ENCODE data around the gene ID2.

ID2 gene

DNA sequence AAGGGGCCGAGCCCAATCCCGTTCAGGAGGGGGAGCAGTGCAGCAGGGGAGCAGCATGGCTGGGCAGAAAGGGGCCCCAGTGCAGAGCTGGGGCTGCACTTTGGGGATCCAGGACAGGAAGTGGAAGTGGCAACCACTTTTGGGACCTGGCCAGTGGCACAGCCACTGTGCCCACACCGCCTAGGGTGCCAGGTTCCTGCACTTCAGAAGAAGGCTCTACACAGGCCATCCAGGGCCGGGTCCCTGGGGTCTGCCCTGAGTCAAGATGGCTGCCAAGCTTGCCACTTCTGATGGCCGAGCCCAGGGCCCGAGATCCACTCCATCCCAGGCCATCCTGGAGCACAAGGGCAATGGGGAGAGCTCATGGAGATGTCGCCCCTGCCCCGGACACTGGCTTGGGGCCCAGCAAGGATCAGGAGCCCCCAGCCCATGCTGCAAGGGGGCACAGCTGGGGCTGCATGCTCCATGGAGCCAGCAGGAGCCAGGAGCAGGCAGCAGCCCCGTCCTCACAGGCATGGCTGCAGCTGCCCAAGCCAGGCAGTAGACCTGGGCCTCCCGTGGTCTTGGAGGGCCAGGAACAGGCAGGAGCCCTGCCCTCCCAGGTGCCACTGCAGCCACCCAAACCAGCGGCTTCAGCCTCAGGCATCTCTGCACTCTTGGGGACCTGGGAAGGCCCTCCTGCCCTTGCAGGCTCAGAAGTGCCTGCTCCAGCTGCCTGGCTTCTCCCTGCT lies 35.0 kb upstream of the ID2 start:
- no peak overlapping the region for H3K4me3 ChIP-seq (ENCODE audit: low read depth, low read length)
- peaks cover 8% of the 10 kb centered on the region for H3K79me2 ChIP-seq
- no peak overlapping the region for H2AFZ ChIP-seq
- no peak overlapping the region for H3K4me2 ChIP-seq (ENCODE audit: low read length)
- H3K9ac ChIP-seq = no peak overlapping the region
- no peaks in the 10 kb centered on the region for H3K27me3 ChIP-seq (ENCODE audit: control insufficient read depth, insufficient read depth, low read length)
- H3K4me1 ChIP-seq = peaks cover 22% of the 10 kb centered on the region
- H3K36me3 ChIP-seq (ENCODE audit: control insufficient read depth, insufficient read depth, low read length) = no peaks in the 10 kb centered on the region
- H3K27ac ChIP-seq = no peak overlapping the region
- TF ChIP-seq, protein P1, sequence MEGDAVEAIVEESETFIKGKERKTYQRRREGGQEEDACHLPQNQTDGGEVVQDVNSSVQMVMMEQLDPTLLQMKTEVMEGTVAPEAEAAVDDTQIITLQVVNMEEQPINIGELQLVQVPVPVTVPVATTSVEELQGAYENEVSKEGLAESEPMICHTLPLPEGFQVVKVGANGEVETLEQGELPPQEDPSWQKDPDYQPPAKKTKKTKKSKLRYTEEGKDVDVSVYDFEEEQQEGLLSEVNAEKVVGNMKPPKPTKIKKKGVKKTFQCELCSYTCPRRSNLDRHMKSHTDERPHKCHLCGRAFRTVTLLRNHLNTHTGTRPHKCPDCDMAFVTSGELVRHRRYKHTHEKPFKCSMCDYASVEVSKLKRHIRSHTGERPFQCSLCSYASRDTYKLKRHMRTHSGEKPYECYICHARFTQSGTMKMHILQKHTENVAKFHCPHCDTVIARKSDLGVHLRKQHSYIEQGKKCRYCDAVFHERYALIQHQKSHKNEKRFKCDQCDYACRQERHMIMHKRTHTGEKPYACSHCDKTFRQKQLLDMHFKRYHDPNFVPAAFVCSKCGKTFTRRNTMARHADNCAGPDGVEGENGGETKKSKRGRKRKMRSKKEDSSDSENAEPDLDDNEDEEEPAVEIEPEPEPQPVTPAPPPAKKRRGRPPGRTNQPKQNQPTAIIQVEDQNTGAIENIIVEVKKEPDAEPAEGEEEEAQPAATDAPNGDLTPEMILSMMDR (IDR thresholded peaks at IDR 0.05) = no peak
- no peaks in the 10 kb centered on the region for H3K9me3 ChIP-seq (ENCODE audit: control insufficient read depth, low read length)

DNA sequence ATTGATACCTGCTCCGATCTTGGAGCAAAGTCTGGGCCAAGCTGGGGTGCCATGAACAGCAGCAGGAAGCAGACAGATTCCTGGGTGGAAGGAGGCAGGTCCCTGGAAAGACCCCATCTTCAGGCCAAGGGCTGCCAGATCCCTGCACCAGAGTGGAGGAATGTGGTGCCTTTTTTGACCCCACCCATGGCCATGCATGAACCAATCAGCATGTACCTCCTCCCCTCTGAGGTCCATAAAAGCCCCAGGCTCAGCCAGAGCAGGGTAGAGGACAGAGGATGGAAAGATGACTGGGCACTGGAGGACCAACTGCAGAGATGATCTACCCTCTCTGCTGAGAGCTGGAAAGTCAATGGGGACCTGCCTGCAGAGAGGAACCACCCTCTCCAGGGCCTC lies 34.4 kb upstream of the ID2 start:
- no peak overlapping the region for H3K4me3 ChIP-seq (ENCODE audit: low read depth, low read length)
- H3K9ac ChIP-seq = no peak overlapping the region
- no peak overlapping the region for H3K4me2 ChIP-seq (ENCODE audit: low read length)
- H3K4me1 ChIP-seq = peaks cover 21% of the 10 kb centered on the region
- no peaks in the 10 kb centered on the region for H3K36me3 ChIP-seq (ENCODE audit: control insufficient read depth, insufficient read depth, low read length)
- no peak overlapping the region for H3K27ac ChIP-seq
- no peaks in the 10 kb centered on the region for H3K27me3 ChIP-seq (ENCODE audit: control insufficient read depth, insufficient read depth, low read length)
- no peaks in the 10 kb centered on the region for H3K9me3 ChIP-seq (ENCODE audit: control insufficient read depth, low read length)
- TF ChIP-seq, protein P1 (IDR thresholded peaks at IDR 0.05) = no peak
- H3K79me2 ChIP-seq = peaks cover 8% of the 10 kb centered on the region
- H2AFZ ChIP-seq = no peak overlapping the region

GRCh38 chr2:8648441-8649213 lies 33.2 kb upstream of the ID2 start:
- Histone ChIP-seq H3K9me3 (ENCODE audit: control insufficient read depth, low read length) (no peaks in the 10 kb centered on the region), H3K27me3 (ENCODE audit: control insufficient read depth, insufficient read depth, low read length) (no peaks in the 10 kb centered on the region), H3K9ac (no peak overlapping the region), H3K4me1 (peaks cover 9% of the 10 kb centered on the region), H3K27ac (no peak overlapping the region), H3K79me2 (peaks cover 5% of the 10 kb centered on the region), H3K36me3 (ENCODE audit: control insufficient read depth, insufficient read depth, low read length) (no peaks in the 10 kb centered on the region), H3K4me2 (ENCODE audit: low read length) (no peak overlapping the region), H2AFZ (no peak overlapping the region), H3K4me3 (ENCODE audit: low read depth, low read length) (no peak overlapping the region)
- TF ChIP-seq, protein P1 (IDR thresholded peaks at IDR 0.05) = no peak

GRCh38 chr2:8649718-8650117 lies 32.1 kb upstream of the ID2 start:
- Histone ChIP-seq H3K4me1 (no peaks in the 10 kb centered on the region), H3K36me3 (ENCODE audit: control insufficient read depth, insufficient read depth, low read length) (no peaks in the 10 kb centered on the region), H3K27me3 (ENCODE audit: control insufficient read depth, insufficient read depth, low read length) (no peaks in the 10 kb centered on the region), H3K9me3 (ENCODE audit: control insufficient read depth, low read length) (no peaks in the 10 kb centered on the region), H3K4me3 (ENCODE audit: low read depth, low read length) (no peak overlapping the region), H2AFZ (no peak overlapping the region), H3K4me2 (ENCODE audit: low read length) (no peak overlapping the region), H3K79me2 (no peaks in the 10 kb centered on the region), H3K9ac (no peak overlapping the region), H3K27ac (no peak overlapping the region)
- TF ChIP-seq, protein P1 (IDR thresholded peaks at IDR 0.05) = no peak
